SK-MEL-5 (cell line): ENCODE measurements around the gene NXPE4. TPM values are rescaled to one million over a fixed set of nuclear protein-coding genes. Genes with fewer than 3 reads are reported as not detected.
A peak's percentile ranks its signal among the peaks of the same experiment; 100 is the strongest.

Experiments
- DNase-seq: peaks from one replicate; pipeline ENCODE4 v3.0.0-alpha.2; 2016; ENCODE audit warnings: low read depth, low spot score
- in situ Hi-C: cut with HindIII; loops from 2 replicates; pipeline ENCODE4 v1.10.0; 2016; ENCODE audit warnings: low sequenced_read_pairs, high pct_unique_total_duplicates, low pct_unique_long_range_greater_than_20kb
- small RNA-seq, 2 experiments: library from RNA; depleted of rRNA; stranded (forward); fragments of <200 nt; gene quantifications; one replicate each; pipeline ENCODE3, GENCODE V24; 2014
- total RNA-seq: library from RNA; depleted of rRNA; stranded (reverse); fragments of >200 nt; shearing (Covaris generic); gene quantifications from 2 replicates; pipeline ENCODE4 v1.2.3, GENCODE V29; 2014; rRNA removed

The NXPE4 gene
- total RNA-seq, 1 experiment from 2014 or later: not detected

GRCh38 chr11:114586797-114587196 is 8.8 kb downstream of the NXPE4 start:
- in situ Hi-C loops: no loop called here
- peak; percentile 19 for DNase-seq

DNA sequence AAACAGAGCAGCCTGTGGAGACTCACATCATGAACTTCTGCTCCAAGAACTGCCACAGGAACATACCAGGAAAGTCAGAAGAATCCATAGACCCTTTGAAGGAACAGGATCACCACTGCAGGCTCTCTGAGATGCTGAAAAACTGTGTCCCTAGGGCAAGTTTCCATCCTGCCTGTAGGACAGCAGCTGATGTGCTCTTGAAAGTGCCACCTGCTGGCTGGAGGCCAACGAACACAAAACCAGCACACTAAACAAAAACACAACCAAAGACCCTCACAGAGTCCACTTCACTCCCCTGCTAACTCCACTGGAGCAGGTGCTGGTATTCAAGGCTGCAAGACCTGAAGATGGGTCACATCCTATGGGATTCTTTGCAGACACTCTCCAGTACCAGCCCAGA is 23.9 kb downstream of the NXPE4 start:
- no peak for DNase-seq
- in situ Hi-C loops: no loop called here

DNA sequence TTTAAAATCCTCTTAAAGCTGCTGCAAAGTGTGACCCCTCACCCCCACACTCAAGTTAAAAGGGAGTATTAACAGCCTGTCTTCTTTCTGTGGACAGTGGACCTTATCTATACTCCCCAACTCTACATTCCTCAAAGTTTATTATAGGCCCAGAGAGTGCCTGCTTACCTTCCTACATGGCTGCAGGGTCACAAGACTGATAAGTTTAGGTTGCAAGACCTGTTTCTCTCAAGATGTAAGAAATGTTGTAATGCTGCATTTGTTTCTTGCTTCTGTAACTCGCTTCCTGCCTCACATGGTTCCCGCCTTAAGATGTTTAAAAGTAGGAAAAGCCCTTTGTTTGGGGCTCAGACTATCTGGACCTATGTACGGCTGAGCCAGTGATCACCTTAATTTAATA is 25.8 kb downstream of the NXPE4 start:
- in situ Hi-C loops: no loop called here
- DNase-seq: no peak

- in situ Hi-C loops: no loop called here
- DNase-seq: no peak
Observed at GRCh38 chr11:114566276-114566675, 29.3 kb downstream of the NXPE4 start.

DNA sequence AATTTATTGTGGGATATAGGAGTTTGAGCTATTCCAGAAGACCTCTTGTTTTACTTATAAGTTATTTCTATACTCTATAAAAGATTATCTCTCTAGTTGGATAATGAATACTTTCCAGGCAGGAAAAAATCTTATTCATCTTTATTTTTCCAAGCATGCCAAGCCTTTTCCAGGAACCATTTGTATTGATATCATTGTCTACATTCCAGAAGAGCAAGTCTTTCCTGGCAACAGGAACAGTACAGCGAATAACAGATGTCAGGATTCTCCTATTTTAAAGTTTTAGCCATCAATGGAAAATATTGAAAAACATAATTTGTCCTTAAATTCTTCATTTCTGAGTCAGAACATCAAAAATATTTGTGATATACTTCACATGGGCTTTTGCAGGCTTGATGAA is 30.8 kb downstream of the NXPE4 start:
- in situ Hi-C loops: no loop called here
- DNase-seq: no peak

GRCh38 chr11:114563077-114563476 is 32.5 kb downstream of the NXPE4 start:
- in situ Hi-C loops: no loop called here
- DNase-seq: no peak

DNA sequence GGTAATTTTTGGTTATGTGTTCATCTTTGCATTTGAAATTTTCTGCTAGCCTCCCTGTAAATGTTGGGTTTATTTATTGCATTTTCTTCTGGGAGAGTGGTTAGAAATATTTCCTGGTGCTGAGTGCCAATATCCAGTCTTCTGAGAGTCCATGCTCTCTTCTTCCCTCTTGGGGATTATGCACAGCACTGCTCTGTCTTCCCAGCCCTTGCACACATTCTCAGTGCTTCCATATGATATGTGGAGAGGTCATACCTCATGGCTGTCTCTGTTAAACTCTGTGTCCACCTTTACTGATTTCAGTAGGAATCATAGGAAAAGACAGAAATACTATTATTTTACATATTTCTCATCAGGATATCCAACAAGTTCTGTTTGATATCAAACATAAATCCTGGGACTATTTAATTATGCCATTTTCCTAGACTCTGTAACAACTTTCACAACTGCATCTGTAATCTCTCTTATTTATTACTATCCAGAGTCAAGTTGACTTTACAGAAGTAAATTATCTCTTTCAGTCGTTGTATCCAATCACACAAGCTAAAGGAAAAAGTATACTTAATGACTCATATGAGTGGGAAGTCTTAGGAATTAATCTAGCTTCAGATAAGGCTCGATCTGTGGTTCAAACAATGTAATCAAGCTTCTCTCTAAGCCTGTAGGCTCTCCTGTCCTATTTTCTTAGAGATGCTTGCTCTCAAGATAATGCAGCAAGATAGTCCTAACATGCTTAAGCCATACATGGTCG is 33.2 kb downstream of the NXPE4 start:
- DNase-seq: no peak
- in situ Hi-C loops: no loop called here

GRCh38 chr11:114559425-114560310 is 35.9 kb downstream of the NXPE4 start, which contains the start of gene NXPE1:
NXPE1 (minus strand) TSS chr11:114559881; CDS start chr11:114551201, 8,680 bp downstream.
- DNase-seq: no peak
- in situ Hi-C loops: no loop called here

GRCh38 chr11:114556135-114556534 is 39.5 kb downstream of the NXPE4 start:
- in situ Hi-C loops: no loop called here
- no peak for DNase-seq

GRCh38 chr11:114553642-114554041 is 41.9 kb downstream of the NXPE4 start:
- DNase-seq: no peak
- in situ Hi-C loops: no loop called here

DNA sequence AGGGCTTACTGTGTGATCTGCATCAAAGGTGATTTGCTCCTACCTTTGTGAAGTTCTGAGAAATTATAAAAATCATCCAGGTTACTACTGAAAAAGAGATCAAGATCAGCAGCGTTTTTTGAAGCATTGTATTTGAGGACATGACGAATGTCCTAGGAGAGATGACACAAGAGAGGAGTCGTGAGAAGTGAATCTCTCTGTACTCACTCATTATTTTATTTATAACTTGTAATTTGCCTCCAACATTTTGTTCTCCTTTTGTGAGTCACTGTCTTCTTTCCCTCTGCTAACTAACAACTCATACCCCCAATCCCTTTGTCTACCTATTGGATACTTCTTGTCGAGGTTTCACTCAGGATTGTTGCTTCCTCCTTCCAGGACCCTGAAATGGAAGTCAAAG is 44.5 kb downstream of the NXPE4 start:
- DNase-seq: no peak
- in situ Hi-C loops: no loop called here

DNA sequence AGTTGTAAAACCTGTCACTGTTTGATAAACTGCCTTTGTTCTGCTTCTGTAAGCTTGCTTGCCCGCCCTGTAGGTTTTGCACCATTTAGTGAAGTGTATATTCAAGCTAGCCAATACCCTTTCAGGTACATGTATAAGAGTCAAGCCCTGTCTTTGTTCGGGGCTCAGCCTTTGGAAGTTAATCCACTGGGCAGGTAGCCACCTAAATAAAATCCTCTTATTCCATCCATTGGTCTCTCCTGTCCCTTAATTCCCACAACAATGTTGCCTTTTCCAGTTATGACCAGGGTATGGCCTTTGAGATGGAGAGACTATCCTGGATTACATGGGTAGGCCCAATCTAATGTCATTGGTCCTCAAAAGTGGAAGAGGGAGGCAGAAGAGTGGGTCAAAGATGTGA is 69.9 kb downstream of the NXPE4 start:
- no peak for DNase-seq
- in situ Hi-C loops: no loop called here

- no peak for DNase-seq
- in situ Hi-C loops: no loop called here
Observed at GRCh38 chr11:114524122-114524521, 71.5 kb downstream of the NXPE4 start.

GRCh38 chr11:114522818-114523217 is 72.8 kb downstream of the NXPE4 start:
- DNase-seq: no peak
- in situ Hi-C loops: no loop called here

Small RNAs within 50 kb of the gene (small RNA-seq; reads per million reads assigned to genes)
- gene RF01210: 0 to 0.08 reads per million in 2 experiments

Other genes with a start within 250 kb of the NXPE4 start
- gene C11orf71, start 195.3 kb downstream of the NXPE4 start, total RNA-seq: 7.9 and 8.7 TPM in 2 replicates
- 23.8 and 29.0 TPM in 2 replicates for gene RBM7, start 195.1 kb downstream of the NXPE4 start, total RNA-seq
- 108 and 118 TPM in 2 replicates for gene REXO2, start 156.3 kb downstream of the NXPE4 start, total RNA-seq
- not detected in 2 replicates for gene NXPE1, start 35.9 kb downstream of the NXPE4 start, total RNA-seq
- gene NXPE2, start 82.7 kb upstream of the NXPE4 start, total RNA-seq: not detected in 2 replicates